Ovary (tissue), 3 donors: ENCODE data around the gene MYADML2.

Experiments used
- POLR2A ChIP-seq: fragments of 450-650 bp; IDR thresholded peaks from one replicate; pipeline ENCODE4 v1.6.1; 2017; ENCODE audit warnings: antibody characterized with exemption, mild to moderate bottlenecking, moderate library complexity
- TF ChIP-seq, protein P1 (sequence below), 3 donors: fragments of 450-650 bp in 2 of 3; fragments of 200-600 bp in 1 of 3; IDR thresholded peaks; one replicate each; pipeline versions ENCODE4 v1.5.1 to v1.8.0; 2016 to 2022; ENCODE audit warnings: antibody characterized with exemption in 3 of 3, mild to moderate bottlenecking in 1 of 3
- donor health status: DM: no; HTN: no; CAD: no.

- TF ChIP-seq, protein P1, sequence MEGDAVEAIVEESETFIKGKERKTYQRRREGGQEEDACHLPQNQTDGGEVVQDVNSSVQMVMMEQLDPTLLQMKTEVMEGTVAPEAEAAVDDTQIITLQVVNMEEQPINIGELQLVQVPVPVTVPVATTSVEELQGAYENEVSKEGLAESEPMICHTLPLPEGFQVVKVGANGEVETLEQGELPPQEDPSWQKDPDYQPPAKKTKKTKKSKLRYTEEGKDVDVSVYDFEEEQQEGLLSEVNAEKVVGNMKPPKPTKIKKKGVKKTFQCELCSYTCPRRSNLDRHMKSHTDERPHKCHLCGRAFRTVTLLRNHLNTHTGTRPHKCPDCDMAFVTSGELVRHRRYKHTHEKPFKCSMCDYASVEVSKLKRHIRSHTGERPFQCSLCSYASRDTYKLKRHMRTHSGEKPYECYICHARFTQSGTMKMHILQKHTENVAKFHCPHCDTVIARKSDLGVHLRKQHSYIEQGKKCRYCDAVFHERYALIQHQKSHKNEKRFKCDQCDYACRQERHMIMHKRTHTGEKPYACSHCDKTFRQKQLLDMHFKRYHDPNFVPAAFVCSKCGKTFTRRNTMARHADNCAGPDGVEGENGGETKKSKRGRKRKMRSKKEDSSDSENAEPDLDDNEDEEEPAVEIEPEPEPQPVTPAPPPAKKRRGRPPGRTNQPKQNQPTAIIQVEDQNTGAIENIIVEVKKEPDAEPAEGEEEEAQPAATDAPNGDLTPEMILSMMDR (IDR thresholded peaks at IDR 0.05) = no peak
- no peak for TF ChIP-seq POLR2A
Observed at GRCh38 chr17:81904600-81905423, 42.2 kb downstream of the MYADML2 start.
